ENCODE results near the gene PPIL1. TPM values are rescaled to one million over a fixed set of nuclear protein-coding genes. Genes with fewer than 3 reads are reported as not detected.

The PPIL1 gene
- total RNA-seq, 1 donor from 2014 or later = 10.7 TPM

DNA sequence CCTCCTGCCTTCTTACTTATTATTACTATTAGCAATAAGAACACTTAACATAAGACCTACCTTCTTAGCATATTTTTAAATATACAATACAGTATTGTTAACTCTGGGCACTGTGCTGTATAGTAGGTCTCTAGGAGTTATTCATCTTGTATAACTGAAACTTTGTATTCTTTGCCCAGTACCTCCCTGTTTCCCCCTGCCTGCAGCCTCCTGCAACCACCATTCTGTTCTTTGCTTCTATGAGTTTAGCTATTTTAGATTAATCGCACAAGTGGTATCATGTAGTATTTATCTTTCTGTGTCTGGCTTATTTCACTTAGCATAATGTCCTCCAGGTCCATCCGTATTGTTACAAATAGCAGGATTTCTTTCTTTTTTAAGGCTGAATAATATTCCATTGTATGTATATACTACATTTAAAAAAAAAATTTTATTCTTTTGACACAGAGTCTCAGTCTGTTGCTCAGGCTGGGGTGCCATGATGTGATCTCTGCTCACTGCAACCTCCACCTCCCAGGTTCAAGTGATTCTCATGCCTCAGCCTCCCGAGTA is 15.6 kb upstream of the PPIL1 start:
- DNase-seq (ENCODE audit: low spot score) (no peak), ATAC-seq (no peak)

- DNase-seq (ENCODE audit: low spot score) = no peak
- no peak for ATAC-seq
Observed at GRCh38 chr6:36888654-36889481, 14.3 kb upstream of the PPIL1 start.

DNA sequence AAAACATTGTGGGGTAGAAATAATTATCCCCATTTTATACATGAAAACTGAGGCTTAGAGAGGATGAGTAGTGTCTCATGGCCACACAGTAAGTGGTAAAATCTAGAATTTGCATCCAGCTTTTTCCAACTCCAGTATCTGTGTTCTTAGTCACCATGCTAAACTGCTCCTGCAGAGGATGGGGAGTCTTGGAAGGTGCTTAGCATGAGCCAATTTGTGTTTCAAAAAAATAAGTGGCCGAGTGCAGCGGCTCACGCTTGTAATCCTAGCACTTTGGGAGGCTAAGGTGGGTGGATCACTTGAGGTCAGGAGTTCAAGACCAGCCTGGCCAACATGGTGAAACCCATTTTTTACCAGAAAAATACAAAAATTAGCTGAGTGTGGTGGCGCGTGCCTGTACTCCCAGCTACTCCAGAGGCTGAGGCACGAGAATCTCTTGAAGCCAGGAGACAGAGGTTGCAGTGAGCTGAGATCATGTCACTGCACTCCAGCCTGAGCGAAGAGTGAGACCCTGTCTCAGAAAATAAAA is 13.6 kb upstream of the PPIL1 start:
- no peak for DNase-seq (ENCODE audit: low spot score)
- no peak for ATAC-seq

DNA sequence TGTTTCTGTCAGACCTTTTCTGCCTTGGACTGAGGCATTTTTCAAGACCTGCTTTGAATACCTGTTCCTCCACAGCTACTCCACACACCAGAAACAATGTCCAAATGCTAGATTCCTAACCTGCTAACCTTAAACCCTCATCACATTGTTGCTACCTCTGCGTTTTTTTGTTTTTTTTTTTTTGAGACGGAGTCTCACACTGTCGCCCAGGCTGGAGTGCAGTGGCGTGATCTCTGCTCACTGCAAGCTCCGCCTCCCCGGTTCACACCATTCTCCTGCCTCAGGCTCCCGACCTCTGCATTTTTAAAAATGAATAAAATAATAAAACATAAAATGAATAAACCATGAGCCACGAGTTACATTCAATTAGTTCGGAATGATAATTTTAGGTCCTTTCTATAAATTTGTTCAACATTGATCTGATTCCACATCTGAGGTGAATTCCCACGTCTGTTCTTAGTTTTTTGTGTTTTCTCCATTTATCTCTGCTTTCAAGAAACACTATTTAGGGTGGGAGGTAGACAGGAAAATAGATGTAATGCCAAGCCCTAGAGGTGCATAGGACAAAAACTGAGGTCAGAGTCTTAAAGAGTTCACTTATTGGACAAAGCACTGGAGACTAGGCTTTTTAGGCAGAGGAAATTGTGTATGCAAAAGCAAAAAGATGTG is 12.5 kb upstream of the PPIL1 start:
- DNase-seq (ENCODE audit: low spot score) (no peak), ATAC-seq (no peak)

DNA sequence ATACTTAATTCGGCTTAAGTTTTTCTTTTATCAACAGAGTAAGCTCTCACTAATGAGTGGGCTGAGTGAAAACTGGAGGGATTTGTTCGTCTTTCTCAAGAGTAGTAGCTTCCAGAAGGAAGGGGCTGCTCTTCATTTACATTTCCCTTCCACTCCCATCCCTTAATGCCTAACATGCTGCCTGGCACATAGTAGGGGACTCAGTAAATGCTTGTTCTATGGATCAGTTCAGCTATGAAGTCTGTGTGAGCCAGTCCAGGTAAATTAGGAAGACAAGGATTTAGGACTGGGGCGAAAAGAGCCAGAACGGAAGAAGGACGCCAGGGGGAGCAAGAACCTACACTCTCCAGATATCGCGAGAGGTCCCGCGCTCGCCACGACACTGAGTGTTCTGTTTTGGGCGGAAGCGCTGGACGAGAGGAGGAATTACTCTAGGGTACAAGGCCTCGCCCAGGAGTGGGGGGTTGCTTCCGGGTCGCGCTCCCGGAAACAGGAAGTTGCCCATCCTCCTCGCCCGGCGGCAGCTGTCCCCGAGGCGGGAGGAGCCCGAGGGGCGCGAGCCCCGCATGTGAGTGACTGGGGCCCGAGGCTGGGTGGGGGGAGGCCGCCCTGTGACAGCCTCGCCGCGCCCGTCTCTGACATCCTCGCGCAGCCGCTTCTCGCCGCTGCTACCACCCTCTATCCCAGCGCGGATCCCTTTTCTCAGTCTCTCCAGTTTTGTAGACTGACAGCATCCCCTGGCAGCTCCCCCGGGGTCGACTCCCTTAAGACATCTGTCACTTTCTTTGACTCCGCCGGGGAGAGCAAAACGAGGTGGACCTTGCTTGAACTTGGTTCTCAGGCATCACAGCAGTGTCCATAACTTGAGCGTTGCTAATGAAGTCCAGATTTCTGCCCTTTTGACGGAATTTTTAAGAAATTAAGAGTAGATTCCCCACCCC is 11.1 kb upstream of the PPIL1 start, which contains the start of gene C6orf89:
Gene C6orf89 (plus strand): TSS at position 492 of the 941 bp plus-strand sequence. CDS start 13,493 bp downstream, outside the sequence.
- ATAC-seq = peak; percentile 100
- peak; percentile 96 for DNase-seq (ENCODE audit: low spot score)

- no peak for ATAC-seq
- DNase-seq (ENCODE audit: low spot score) = no peak
Observed at GRCh38 chr6:36884610-36885009, 10.0 kb upstream of the PPIL1 start.

DNA sequence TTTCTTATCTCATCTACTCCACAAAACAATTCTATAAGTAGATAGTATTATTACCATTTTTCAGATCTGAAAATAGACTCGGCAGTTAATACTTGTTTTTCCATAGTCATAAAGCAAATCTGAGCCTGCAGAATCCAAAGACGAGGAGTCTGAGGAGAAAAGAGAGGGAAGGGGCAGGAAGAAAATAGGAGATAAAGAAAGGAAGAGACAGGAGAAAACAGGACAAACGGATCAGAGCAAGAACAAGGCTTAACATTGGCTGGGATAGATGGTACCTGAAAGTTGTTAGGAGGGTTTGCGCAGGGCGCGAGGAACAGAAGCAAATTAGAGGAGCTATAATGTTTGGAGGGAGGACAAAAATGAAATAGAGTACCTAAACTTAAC is 639 bp upstream of the PPIL1 start:
- DNase-seq (ENCODE audit: low spot score) = no peak
- ATAC-seq = peak; percentile 6

GRCh38 chr6:36873612-36874442 is 776 bp downstream of the PPIL1 start:
- ATAC-seq = peak; percentile 3
- no peak for DNase-seq (ENCODE audit: low spot score)

DNA sequence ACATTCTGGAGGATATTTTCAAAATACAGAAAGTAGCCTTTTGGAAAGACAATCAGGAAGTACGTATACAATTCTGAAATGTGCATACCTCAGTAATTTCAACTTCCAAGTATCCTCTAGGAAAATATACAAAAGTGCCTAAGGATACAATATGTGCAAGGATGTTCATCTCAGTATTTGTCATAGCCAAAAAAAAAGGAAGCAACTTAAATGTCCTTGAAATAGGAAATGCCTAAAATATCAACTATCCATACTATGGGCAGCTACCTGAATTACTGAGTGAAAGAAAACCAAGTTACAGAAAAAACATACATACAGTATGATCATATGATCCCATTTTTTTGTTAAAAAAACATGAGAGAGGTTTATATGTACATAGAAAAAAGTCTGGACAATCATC is 1.5 kb downstream of the PPIL1 start:
- DNase-seq (ENCODE audit: low spot score) (no peak), ATAC-seq (no peak)

DNA sequence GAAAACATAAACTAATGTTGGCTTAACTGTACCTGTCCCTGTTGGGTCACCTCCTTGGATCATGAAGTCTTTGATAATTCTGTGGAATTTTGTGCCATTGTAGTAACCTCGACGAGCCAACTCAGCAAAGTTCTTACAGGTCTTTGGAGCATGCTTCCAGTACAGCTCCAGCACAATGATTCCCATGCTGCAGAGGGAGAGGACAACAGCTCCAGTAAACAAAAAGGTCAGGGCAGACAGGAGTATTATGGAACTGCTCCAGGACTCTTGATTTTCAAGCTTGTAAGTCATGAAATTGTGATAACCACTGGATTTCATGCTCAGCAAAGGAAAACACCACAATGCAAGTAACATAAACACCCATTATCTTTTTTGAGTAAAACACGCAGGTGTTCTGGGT is 2.9 kb downstream of the PPIL1 start:
- DNase-seq (ENCODE audit: low spot score) (no peak), ATAC-seq (peak; percentile 66)

- ATAC-seq (no peak), DNase-seq (ENCODE audit: low spot score) (no peak)
Observed at GRCh38 chr6:36867471-36868224, 7.0 kb downstream of the PPIL1 start.

GRCh38 chr6:36865835-36866234 is 8.8 kb downstream of the PPIL1 start:
- ATAC-seq (no peak), DNase-seq (ENCODE audit: low spot score) (no peak)

- DNase-seq (ENCODE audit: low spot score) = no peak
- ATAC-seq = no peak
Observed at GRCh38 chr6:36863670-36864540, 10.7 kb downstream of the PPIL1 start.

- ATAC-seq (no peak), DNase-seq (ENCODE audit: low spot score) (no peak)
Observed at GRCh38 chr6:36862848-36863382, 11.7 kb downstream of the PPIL1 start.

GRCh38 chr6:36862164-36862847 is 12.3 kb downstream of the PPIL1 start:
- no peak for ATAC-seq

GRCh38 chr6:36860126-36860525 is 14.5 kb downstream of the PPIL1 start:
- ATAC-seq (no peak), DNase-seq (ENCODE audit: low spot score) (no peak)

More at GRCh38 chr6:36862164-36862847, 12.3 kb downstream of the PPIL1 start:
- no peak for DNase-seq (ENCODE audit: low spot score)

- ATAC-seq = peak; percentile 88
Observed at GRCh38 chr6:36858407-36858981, 16.1 kb downstream of the PPIL1 start.

More at GRCh38 chr6:36858407-36858981, 16.1 kb downstream of the PPIL1 start:
- no peak for DNase-seq (ENCODE audit: low spot score)
